ENCODE data around the gene LRRC52. TPM values are rescaled to one million over a fixed set of nuclear protein-coding genes. Genes with fewer than 3 reads are reported as not detected.
"Not testable (repeated sequence)": the region's sequence is repeated elsewhere in the genome, so short reads cannot be mapped to it uniquely, and the experiment has no call there.

The LRRC52 gene
- total RNA-seq, 1 experiment from 2014 or later = not detected

DNA sequence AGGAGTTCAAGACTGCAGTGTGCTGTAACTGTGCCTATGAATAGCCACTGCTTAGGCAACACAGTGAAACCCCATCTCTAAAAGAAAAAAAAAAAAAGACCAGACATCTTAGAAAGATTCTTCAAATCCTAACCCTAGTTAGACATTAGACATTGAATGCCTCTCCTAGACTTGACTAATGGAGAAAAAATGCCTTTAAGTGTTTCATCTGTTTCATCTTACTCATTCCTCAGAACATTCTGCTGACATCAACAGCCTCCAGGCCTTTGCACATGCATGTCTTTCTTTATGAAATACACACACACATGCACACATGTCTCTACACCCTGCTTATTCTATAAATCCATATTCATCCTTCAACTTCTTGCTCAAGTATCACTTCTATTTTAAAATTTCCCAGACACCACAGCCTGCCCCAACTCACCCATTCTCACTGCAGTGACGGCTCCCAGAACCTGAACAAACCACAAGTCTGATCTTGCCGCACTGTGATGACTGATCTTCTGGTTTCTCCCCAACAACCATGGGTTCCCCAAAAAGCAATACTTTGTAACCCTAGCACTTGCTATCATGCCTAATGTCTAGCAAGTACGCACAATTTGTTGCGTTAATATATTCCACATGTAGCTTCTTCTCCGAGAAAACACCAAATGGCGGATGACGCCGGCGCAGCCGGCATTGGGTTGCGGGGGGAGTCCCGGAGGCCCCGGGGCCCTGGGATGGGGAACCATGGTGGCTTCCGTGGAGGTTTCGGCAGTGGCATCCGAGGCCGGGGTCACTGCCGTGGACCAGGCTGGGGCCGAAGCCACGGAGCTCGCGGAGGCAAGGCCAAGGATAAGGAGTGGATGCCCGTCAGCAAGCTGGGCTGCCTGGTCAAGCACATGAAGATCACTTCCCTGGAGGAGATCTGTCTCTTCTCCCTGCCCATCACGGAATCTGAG is 37.4 kb downstream of the LRRC52 start:
- H3K27ac ChIP-seq (ENCODE audit: low read length) = no peak overlapping the region
- H4K20me1 ChIP-seq (ENCODE audit: insufficient read depth, low read depth, low read length) = no peaks in the 10 kb centered on the region
- no peaks in the 10 kb centered on the region for H3K9me2 ChIP-seq (replicated peaks; ENCODE audit: insufficient read depth, low read length)
- H3K4me2 ChIP-seq (ENCODE audit: low read depth, low read length, poor library complexity, severe bottlenecking) = no peak overlapping the region
- H3K27me3 ChIP-seq (ENCODE audit: low read length) = no peaks in the 10 kb centered on the region
- no peaks in the 10 kb centered on the region for H3K4me1 ChIP-seq (ENCODE audit: low read length)
- H3K4me3 ChIP-seq (ENCODE audit: low read length) = no peak overlapping the region
- H2AFZ ChIP-seq (ENCODE audit: low read length) = no peak overlapping the region
- no peak overlapping the region for H3K9ac ChIP-seq (ENCODE audit: low read length)
- DNase-seq = no peak
- H3K36me3 ChIP-seq (ENCODE audit: insufficient read depth, low read length) = no peaks in the 10 kb centered on the region
- H3K79me2 ChIP-seq (ENCODE audit: low read length) = no peaks in the 10 kb centered on the region
- no peaks in the 10 kb centered on the region for H3K9me3 ChIP-seq (ENCODE audit: low read length)

DNA sequence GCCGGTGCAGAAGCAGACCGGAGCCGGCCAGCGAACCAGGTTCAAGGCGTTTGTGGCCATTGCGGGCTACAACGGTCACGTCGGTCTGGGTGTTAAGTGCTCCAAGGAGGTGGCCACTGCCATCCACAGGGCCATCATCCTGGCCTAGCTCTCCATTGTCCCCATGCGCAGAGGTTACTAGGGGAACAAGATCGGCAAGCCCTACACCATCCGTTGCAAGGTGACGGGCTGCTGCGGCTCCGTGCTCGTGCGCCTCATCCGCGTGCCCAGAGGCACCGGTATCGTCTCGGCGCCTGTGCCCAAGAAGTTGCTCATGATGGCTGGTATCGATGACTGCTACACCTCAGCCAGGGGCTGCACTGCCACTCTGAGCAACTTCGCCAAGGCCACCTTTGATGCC is 38.1 kb downstream of the LRRC52 start:
- no peak for DNase-seq
- Histone ChIP-seq H3K9me3 (ENCODE audit: low read length) (no peaks in the 10 kb centered on the region), H3K4me3 (ENCODE audit: low read length) (no peak overlapping the region)

DNA sequence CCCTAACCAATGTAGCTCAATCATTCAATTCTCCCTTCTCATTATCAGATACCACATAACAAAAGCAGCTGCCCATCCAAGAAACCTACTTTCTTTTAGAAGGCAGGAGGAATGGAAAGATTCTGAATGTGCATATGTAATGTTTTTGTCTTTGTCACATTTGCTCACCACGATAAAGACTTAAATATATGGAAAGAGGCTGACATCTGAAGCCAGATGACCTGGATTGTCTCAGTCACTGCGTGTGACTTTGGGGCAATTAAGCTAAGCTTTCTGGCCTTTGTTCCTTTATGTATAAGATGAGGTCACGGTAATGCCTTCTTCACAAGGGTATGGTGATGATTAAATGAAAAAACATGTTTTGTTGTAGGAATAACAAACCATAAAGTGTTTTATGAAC is 42.6 kb downstream of the LRRC52 start:
- no peaks in the 10 kb centered on the region for H3K79me2 ChIP-seq (ENCODE audit: low read length)
- H2AFZ ChIP-seq (ENCODE audit: low read length) = no peak overlapping the region
- H3K36me3 ChIP-seq (ENCODE audit: insufficient read depth, low read length) = no peaks in the 10 kb centered on the region
- no peaks in the 10 kb centered on the region for H3K27me3 ChIP-seq (ENCODE audit: low read length)
- no peaks in the 10 kb centered on the region for H3K4me1 ChIP-seq (ENCODE audit: low read length)
- no peaks in the 10 kb centered on the region for H3K9me2 ChIP-seq (replicated peaks; ENCODE audit: insufficient read depth, low read length)
- no peak overlapping the region for H3K4me3 ChIP-seq (ENCODE audit: low read length)
- H3K9me3 ChIP-seq (ENCODE audit: low read length) = no peaks in the 10 kb centered on the region
- H3K4me2 ChIP-seq (ENCODE audit: low read depth, low read length, poor library complexity, severe bottlenecking) = no peak overlapping the region
- H3K27ac ChIP-seq (ENCODE audit: low read length) = no peak overlapping the region
- H3K9ac ChIP-seq (ENCODE audit: low read length) = no peak overlapping the region
- H4K20me1 ChIP-seq (ENCODE audit: insufficient read depth, low read depth, low read length) = no peaks in the 10 kb centered on the region
- no peak for DNase-seq

More for the DNA sequence above, 38.1 kb downstream of the LRRC52 start:
- Histone ChIP-seq H3K27me3 (ENCODE audit: low read length) (no peaks in the 10 kb centered on the region), H4K20me1 (ENCODE audit: insufficient read depth, low read depth, low read length) (no peaks in the 10 kb centered on the region), H3K4me2 (ENCODE audit: low read depth, low read length, poor library complexity, severe bottlenecking) (no peak overlapping the region), H2AFZ (ENCODE audit: low read length) (no peak overlapping the region), H3K27ac (ENCODE audit: low read length) (no peak overlapping the region), H3K9ac (ENCODE audit: low read length) (no peak overlapping the region), H3K36me3 (ENCODE audit: insufficient read depth, low read length) (no peaks in the 10 kb centered on the region), H3K9me2 (replicated peaks; ENCODE audit: insufficient read depth, low read length) (no peaks in the 10 kb centered on the region), H3K79me2 (ENCODE audit: low read length) (no peaks in the 10 kb centered on the region), H3K4me1 (ENCODE audit: low read length) (no peaks in the 10 kb centered on the region)

DNA sequence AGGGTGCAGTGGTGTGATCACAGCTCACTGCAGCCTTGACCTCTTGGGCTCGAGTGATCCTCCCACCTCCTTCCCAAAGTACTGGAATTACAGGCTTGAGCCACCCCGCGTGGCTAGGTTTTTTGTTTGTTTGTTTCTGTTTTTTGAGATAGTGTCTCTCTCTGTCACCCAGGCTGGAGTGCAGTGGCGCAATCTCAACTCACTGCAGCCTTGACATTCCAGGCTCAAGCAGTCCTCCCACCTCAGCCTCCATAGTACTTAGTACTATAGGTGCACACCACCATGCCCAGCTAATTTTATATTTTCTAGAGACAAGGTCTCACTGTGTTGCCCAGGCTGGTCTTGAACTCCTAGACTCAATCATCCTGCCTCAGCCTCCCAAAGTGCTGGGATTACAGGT is 47.6 kb downstream of the LRRC52 start:
- H3K27ac ChIP-seq (ENCODE audit: low read length); H3K4me3 ChIP-seq (ENCODE audit: low read length); H4K20me1 ChIP-seq (ENCODE audit: insufficient read depth, low read depth, low read length); DNase-seq; H2AFZ ChIP-seq (ENCODE audit: low read length); H3K9me3 ChIP-seq (ENCODE audit: low read length); H3K79me2 ChIP-seq (ENCODE audit: low read length); H3K36me3 ChIP-seq (ENCODE audit: insufficient read depth, low read length); H3K9ac ChIP-seq (ENCODE audit: low read length); H3K9me2 ChIP-seq (replicated peaks; ENCODE audit: insufficient read depth, low read length); H3K4me2 ChIP-seq (ENCODE audit: low read depth, low read length, poor library complexity, severe bottlenecking); H3K27me3 ChIP-seq (ENCODE audit: low read length); H3K4me1 ChIP-seq (ENCODE audit: low read length): not testable (repeated sequence)

DNA sequence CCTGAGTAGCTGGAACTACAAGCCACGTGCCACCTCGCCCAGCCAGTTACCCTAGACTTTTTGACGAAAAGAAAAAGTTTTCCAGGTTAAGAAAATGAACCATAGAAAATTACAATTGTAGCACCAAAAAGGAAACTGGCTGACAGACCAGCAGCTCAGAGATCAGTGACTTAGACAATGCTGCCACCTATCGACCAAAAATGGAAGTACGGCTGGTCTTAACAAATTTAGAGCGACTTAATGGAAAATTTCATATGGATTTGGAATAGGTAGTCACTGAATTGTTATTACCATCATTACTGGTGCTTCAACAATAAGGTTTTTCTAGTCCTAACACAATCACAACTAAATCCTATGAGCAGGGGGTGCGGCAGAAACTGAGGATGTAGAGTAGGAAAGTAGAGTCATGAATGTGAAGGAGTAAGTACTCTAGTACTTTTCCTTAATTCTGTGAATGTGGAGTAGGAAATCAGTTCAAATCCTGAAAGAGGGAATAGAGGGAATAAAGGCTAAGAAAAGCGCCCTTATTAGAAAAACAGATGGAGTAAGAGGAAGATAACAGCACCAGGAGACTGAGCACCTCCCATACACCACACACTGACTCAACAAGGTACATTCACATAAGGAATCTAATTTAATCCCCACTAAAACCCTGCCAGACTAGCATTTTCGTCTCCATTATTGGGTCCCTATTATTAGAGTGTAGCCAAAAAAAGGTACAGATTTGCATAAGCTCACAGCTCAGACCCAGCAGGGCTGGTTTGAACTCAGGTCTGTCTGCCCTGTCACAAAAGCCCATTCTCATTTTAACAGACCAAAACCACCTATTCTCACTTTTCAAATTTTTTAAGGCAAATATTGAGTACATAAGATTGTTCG is 49.4 kb downstream of the LRRC52 start:
- Histone ChIP-seq H3K27me3 (ENCODE audit: low read length) (no peaks in the 10 kb centered on the region), H3K4me2 (ENCODE audit: low read depth, low read length, poor library complexity, severe bottlenecking) (peak overlapping the region; percentile 25), H4K20me1 (ENCODE audit: insufficient read depth, low read depth, low read length) (no peaks in the 10 kb centered on the region), H3K9ac (ENCODE audit: low read length) (no peak overlapping the region), H3K4me1 (ENCODE audit: low read length) (peaks cover 17% of the 10 kb centered on the region), H3K4me3 (ENCODE audit: low read length) (no peak overlapping the region), H2AFZ (ENCODE audit: low read length) (no peak overlapping the region), H3K79me2 (ENCODE audit: low read length) (no peaks in the 10 kb centered on the region), H3K9me2 (replicated peaks; ENCODE audit: insufficient read depth, low read length) (no peaks in the 10 kb centered on the region), H3K27ac (ENCODE audit: low read length) (no peak overlapping the region), H3K9me3 (ENCODE audit: low read length) (no peaks in the 10 kb centered on the region), H3K36me3 (ENCODE audit: insufficient read depth, low read length) (no peaks in the 10 kb centered on the region)
- DNase-seq = peak; percentile 88

DNA sequence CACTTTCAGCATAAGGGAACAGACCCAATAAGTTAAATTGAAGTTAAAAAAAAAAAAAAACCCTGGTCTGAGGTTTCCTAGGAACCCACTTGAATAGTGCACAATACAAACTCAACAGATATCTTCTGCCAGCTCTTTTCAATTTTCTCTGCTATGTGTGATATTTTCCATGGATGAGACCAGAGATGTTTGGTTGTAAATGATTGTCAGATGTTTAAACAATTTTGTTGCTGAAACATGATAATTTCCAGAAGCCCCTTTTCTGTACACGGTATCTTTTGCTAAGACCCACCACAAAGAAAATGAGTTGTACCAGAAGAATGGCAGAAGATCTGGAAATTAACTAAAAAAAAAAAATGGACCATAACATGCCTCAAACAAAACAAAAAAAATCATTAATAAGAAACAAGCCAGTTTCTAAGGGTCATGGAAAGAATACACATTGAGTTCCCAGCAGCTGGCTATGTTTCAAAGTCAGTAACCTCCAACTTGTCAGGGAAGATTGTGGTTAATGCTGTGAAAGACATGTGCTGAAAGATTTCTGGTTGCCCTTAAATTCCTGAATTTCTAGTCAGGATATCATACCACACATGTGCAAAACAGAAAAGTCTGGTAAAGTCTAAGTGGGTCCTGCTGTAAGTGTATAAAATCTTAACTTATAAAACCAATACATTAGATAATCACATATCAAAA is 51.6 kb downstream of the LRRC52 start:
- H3K36me3 ChIP-seq (ENCODE audit: insufficient read depth, low read length) = no peaks in the 10 kb centered on the region
- no peaks in the 10 kb centered on the region for H4K20me1 ChIP-seq (ENCODE audit: insufficient read depth, low read depth, low read length)
- no peak overlapping the region for H3K4me3 ChIP-seq (ENCODE audit: low read length)
- H3K79me2 ChIP-seq (ENCODE audit: low read length) = no peaks in the 10 kb centered on the region
- no peaks in the 10 kb centered on the region for H3K27me3 ChIP-seq (ENCODE audit: low read length)
- H3K9ac ChIP-seq (ENCODE audit: low read length) = no peak overlapping the region
- no peak overlapping the region for H2AFZ ChIP-seq (ENCODE audit: low read length)
- H3K9me2 ChIP-seq (replicated peaks; ENCODE audit: insufficient read depth, low read length) = no peaks in the 10 kb centered on the region
- H3K27ac ChIP-seq (ENCODE audit: low read length) = no peak overlapping the region
- no peaks in the 10 kb centered on the region for H3K9me3 ChIP-seq (ENCODE audit: low read length)
- DNase-seq = no peak
- H3K4me2 ChIP-seq (ENCODE audit: low read depth, low read length, poor library complexity, severe bottlenecking) = no peak overlapping the region
- H3K4me1 ChIP-seq (ENCODE audit: low read length) = peaks cover 24% of the 10 kb centered on the region

DNA sequence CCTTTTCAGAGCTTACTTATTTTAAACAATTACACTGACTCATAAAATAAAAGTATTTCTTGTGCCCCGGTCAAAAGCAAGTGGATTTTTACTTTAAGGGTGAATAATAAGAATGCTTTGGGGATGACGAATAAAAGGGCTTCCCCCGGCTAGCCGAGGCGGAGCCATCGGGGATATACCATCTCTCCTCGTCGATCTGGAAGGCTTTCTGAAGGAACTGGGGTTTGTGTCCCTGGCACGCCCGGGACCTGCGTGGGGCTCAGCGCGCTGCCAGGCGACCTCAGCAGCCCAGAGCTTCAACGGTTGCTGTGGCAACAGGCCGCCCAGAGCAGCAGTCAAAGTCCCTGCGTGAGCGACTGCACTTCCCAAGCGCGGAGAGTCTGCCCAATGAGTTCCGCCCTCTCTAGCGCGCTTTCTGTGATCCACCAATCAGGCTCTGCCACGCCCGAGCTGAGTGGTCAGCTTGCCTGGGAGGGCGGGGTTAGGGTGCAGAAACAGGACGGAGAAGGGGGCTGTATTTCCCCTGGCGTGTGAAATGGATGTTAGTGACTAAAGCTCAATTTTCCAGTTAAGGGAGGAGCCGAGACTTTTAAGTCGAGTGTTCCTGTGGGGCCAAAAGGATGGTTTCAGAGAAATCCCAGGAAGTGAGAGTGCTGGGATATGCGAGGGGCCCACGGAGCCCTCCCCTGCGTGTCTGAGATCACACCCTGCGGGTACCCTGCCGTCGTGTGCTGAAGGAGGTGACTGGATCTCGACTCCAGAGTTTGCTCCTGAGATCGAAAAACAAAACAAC is 54.3 kb downstream of the LRRC52 start:
- Histone ChIP-seq H3K9ac (ENCODE audit: low read length) (peak overlapping the region; percentile 69), H3K27ac (ENCODE audit: low read length) (no peak overlapping the region), H3K9me2 (replicated peaks; ENCODE audit: insufficient read depth, low read length) (no peaks in the 10 kb centered on the region), H2AFZ (ENCODE audit: low read length) (peak overlapping the region; percentile 100), H3K4me1 (ENCODE audit: low read length) (peaks cover 36% of the 10 kb centered on the region), H3K4me2 (ENCODE audit: low read depth, low read length, poor library complexity, severe bottlenecking) (peak overlapping the region; percentile 89), H3K9me3 (ENCODE audit: low read length) (no peaks in the 10 kb centered on the region), H3K4me3 (ENCODE audit: low read length) (peak overlapping the region; percentile 67), H3K79me2 (ENCODE audit: low read length) (no peaks in the 10 kb centered on the region), H3K36me3 (ENCODE audit: insufficient read depth, low read length) (no peaks in the 10 kb centered on the region), H4K20me1 (ENCODE audit: insufficient read depth, low read depth, low read length) (no peaks in the 10 kb centered on the region), H3K27me3 (ENCODE audit: low read length) (no peaks in the 10 kb centered on the region)
- peak; percentile 97 for DNase-seq

Measured in Karpas-422 (cell line).